ENCODE results near the gene ST6GALNAC3. TPM values are rescaled to one million over a fixed set of nuclear protein-coding genes. Genes with fewer than 3 reads are reported as not detected.
A peak's percentile ranks its signal among the peaks of the same experiment; 100 is the strongest.

Gene ST6GALNAC3
- total and polyA plus RNA-seq, 2 experiments from 2014 or later, result 29.4 to 33.3 TPM

- Histone ChIP-seq H3K4me1 (ENCODE audit: insufficient read depth) (no peaks in the 10 kb centered on the region), H3K79me2 (peaks cover 28% of the 10 kb centered on the region), H4K20me1 (ENCODE audit: insufficient read depth, poor library complexity, severe bottlenecking) (peaks cover 2% of the 10 kb centered on the region), H3K4me2 (peak overlapping the region; percentile 38), H3K4me3 (no peak overlapping the region), H3K9me2 (replicated peaks; ENCODE audit: insufficient read depth) (no peaks in the 10 kb centered on the region), H3K36me3 (replicated peaks; ENCODE audit: insufficient read depth, low read depth) (no peaks in the 10 kb centered on the region), H3K27ac (no peak overlapping the region), H3K27me3 (no peaks in the 10 kb centered on the region), H2AFZ (no peak overlapping the region), H3K9me3 (ENCODE audit: low read depth) (no peaks in the 10 kb centered on the region)
- 35% methylated on average over 5 of the region's 5 CpGs for WGBS (ENCODE audit: low lambda C conversion rate, missing lambda C conversion rate)
- no peak for TF ChIP-seq CTCF (IDR thresholded peaks at IDR 0.05; ENCODE audit: poor library complexity)
- TF ChIP-seq EZH2phosphoT487 (IDR thresholded peaks at IDR 0.05; ENCODE audit: low read depth, severe bottlenecking, unreplicated experiment), result no peak
- TF ChIP-seq EZH2 (IDR thresholded peaks at IDR 0.05; ENCODE audit: borderline replicate concordance), result no peak
- DNase-seq (ENCODE audit: low spot score), result peak; percentile 15
Measured at GRCh38 chr1:76247261-76247852, 172.8 kb downstream of the ST6GALNAC3 start.

DNA sequence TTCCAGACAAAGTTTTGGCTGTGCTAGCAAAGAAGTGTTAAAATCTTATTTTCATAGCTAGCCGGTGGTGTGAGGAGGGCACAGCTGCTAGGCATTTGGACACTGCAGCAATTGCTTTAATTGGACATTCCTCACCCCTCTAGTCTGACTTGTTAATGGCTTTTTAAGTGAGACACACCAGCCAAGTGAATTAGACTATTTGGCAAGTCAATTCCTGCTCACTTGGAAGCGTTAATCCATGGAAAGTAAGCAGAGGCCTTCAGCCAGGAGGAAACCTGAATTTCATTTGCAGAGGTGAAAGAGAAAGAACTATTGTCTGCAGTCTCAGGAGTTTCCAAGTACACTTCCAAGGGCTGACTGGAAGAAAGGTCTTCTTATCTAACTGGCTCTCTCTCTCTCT is 175.7 kb downstream of the ST6GALNAC3 start:
- Histone ChIP-seq H3K79me2 (peaks cover 23% of the 10 kb centered on the region), H3K4me2 (no peak overlapping the region), H3K36me3 (replicated peaks; ENCODE audit: insufficient read depth, low read depth) (no peaks in the 10 kb centered on the region), H4K20me1 (ENCODE audit: insufficient read depth, poor library complexity, severe bottlenecking) (peaks cover 2% of the 10 kb centered on the region), H2AFZ (no peak overlapping the region), H3K9me2 (replicated peaks; ENCODE audit: insufficient read depth) (no peaks in the 10 kb centered on the region), H3K27me3 (no peaks in the 10 kb centered on the region), H3K4me3 (no peak overlapping the region), H3K9me3 (ENCODE audit: low read depth) (no peaks in the 10 kb centered on the region), H3K27ac (no peak overlapping the region), H3K4me1 (ENCODE audit: insufficient read depth) (no peaks in the 10 kb centered on the region)
- WGBS (ENCODE audit: low lambda C conversion rate, missing lambda C conversion rate), result 52% methylated on average over 2 of the region's 2 CpGs
- no peak for DNase-seq (ENCODE audit: low spot score)
- TF ChIP-seq EZH2phosphoT487 (IDR thresholded peaks at IDR 0.05; ENCODE audit: low read depth, severe bottlenecking, unreplicated experiment), result no peak
- TF ChIP-seq CTCF (IDR thresholded peaks at IDR 0.05; ENCODE audit: poor library complexity), result no peak
- TF ChIP-seq EZH2 (IDR thresholded peaks at IDR 0.05; ENCODE audit: borderline replicate concordance), result no peak

GRCh38 chr1:76252431-76252830 is 177.9 kb downstream of the ST6GALNAC3 start:
- no peak overlapping the region for H3K4me3 ChIP-seq
- no peak overlapping the region for H3K4me2 ChIP-seq
- DNase-seq (ENCODE audit: low spot score), result no peak
- no peaks in the 10 kb centered on the region for H3K9me2 ChIP-seq (replicated peaks; ENCODE audit: insufficient read depth)
- no peaks in the 10 kb centered on the region for H3K9me3 ChIP-seq (ENCODE audit: low read depth)
- H3K79me2 ChIP-seq, result peaks cover 17% of the 10 kb centered on the region
- peaks cover 6% of the 10 kb centered on the region for H3K4me1 ChIP-seq (ENCODE audit: insufficient read depth)
- H3K27ac ChIP-seq, result no peak overlapping the region
- TF ChIP-seq CTCF (IDR thresholded peaks at IDR 0.05; ENCODE audit: poor library complexity) (no peak), EZH2phosphoT487 (IDR thresholded peaks at IDR 0.05; ENCODE audit: low read depth, severe bottlenecking, unreplicated experiment) (no peak), EZH2 (IDR thresholded peaks at IDR 0.05; ENCODE audit: borderline replicate concordance) (no peak)
- peaks cover 2% of the 10 kb centered on the region for H4K20me1 ChIP-seq (ENCODE audit: insufficient read depth, poor library complexity, severe bottlenecking)
- H3K36me3 ChIP-seq (replicated peaks; ENCODE audit: insufficient read depth, low read depth), result no peaks in the 10 kb centered on the region
- H2AFZ ChIP-seq, result no peak overlapping the region
- 77% methylated on average over 3 of the region's 3 CpGs for WGBS (ENCODE audit: low lambda C conversion rate, missing lambda C conversion rate)
- H3K27me3 ChIP-seq, result no peaks in the 10 kb centered on the region

Measured in hepatocyte (in vitro differentiated cells).